Lung (tissue), 12 donors: Measurements from ENCODE around the gene HMG20A. TPM values are rescaled to one million over a fixed set of nuclear protein-coding genes. Genes with fewer than 3 reads are reported as not detected.

Experiments
- ATAC-seq: fragments of 200-7000 bp; cut with Tn5 transposase; one replicate; pipeline ENCODE4 v1.9.1; 2020; ENCODE audit warnings: moderate number of reproducible peaks; ENCODE audit not compliant: insufficient read depth, low FRiP score
- DNase-seq, 3 donors: peaks; one replicate each; pipeline ENCODE4 v3.0.0-alpha.2; 2013 to 2017
- H3K27ac ChIP-seq, 2 donors: one replicate each; pipeline ENCODE4 v1.5.1; 2013; ENCODE audit warnings: mild to moderate bottlenecking in 2 of 2, moderate library complexity in 2 of 2, control low read depth in 1 of 2, inconsistent platforms in 1 of 2, low read depth in 1 of 2, low read length in 1 of 2
- H3K27me3 ChIP-seq, 3 donors: one replicate each; pipeline ENCODE4 v1.5.1; 2013; ENCODE audit warnings: low read length in 2 of 3; ENCODE audit not compliant: control insufficient read depth in 3 of 3, insufficient read depth in 3 of 3
- H3K36me3 ChIP-seq, 4 donors: one replicate each; pipeline ENCODE4 v1.5.1; 2013; ENCODE audit warnings: low read length in 4 of 4, mild to moderate bottlenecking in 1 of 4, moderate library complexity in 1 of 4; ENCODE audit not compliant: control insufficient read depth in 4 of 4, insufficient read depth in 4 of 4
- H3K4me1 ChIP-seq, 5 donors: one replicate each; pipeline ENCODE4 v1.5.1; 2013; ENCODE audit warnings: low read length in 5 of 5, mild to moderate bottlenecking in 2 of 5, moderate library complexity in 1 of 5; ENCODE audit not compliant: control insufficient read depth in 5 of 5, insufficient read depth in 5 of 5
- H3K4me3 ChIP-seq: one replicate; pipeline ENCODE4 v1.5.1; 2013; ENCODE audit warnings: mild to moderate bottlenecking, control low read depth, moderate library complexity
- H3K9ac ChIP-seq, 2 donors: one replicate each; pipeline ENCODE4 v1.5.1; 2013; ENCODE audit warnings: low read length in 2 of 2, control low read depth in 1 of 2; ENCODE audit not compliant: insufficient read depth in 1 of 2
- H3K9me3 ChIP-seq, 4 donors: one replicate each; pipeline ENCODE4 v1.5.1; 2013; ENCODE audit warnings: low read length in 3 of 4, mild to moderate bottlenecking in 1 of 4, moderate library complexity in 1 of 4; ENCODE audit not compliant: control insufficient read depth in 4 of 4, insufficient read depth in 3 of 4
- CTCF ChIP-seq: IDR thresholded peaks from 2 replicates; pipeline ENCODE4 v1.5.1; 2012; ENCODE audit warnings: mild to moderate bottlenecking; ENCODE audit errors: control extremely low read depth, extremely low read depth
- WGBS, 2 donors: extraction: QIAGEN DNeasy Blood & Tissue Kit; methylation state at CpG; one replicate each; pipeline ENCODE4 v1.1.7; 2013; 5-methylcytosine and 5-hydroxymethylcytosine counted together
- polyA plus RNA-seq, 2 donors: library from polyadenylated mRNA; stranded (reverse); fragments of 200-250 nt; gene quantifications; one replicate each; pipeline ENCODE4 v1.2.1, GENCODE V29; 2013
- total RNA-seq, 2 donors: library from RNA; depleted of rRNA in 1 of 2; stranded (reverse); fragments of >200 nt in 1 of 2; gene quantifications; one replicate each; pipeline ENCODE4 v1.2.1, GENCODE V29; 2014 to 2021
- donor health status: control.
- donor health status: control.
- donor health status: Bipolar disorder and iron deficiency.
- donor health status: healthy.
- donor health status: DM: yes; HTN: yes; CAD: no.

Gene HMG20A
- total and polyA plus RNA-seq, 4 donors = 12.7 to 63.9 (median 23.4) TPM

GRCh38 chr15:77480859-77481633, 60.4 kb downstream of the HMG20A start:
- 77 to 80% methylated on average over 2 of the region's 2 CpGs for WGBS, 2 donors
- ATAC-seq = no peak

DNA sequence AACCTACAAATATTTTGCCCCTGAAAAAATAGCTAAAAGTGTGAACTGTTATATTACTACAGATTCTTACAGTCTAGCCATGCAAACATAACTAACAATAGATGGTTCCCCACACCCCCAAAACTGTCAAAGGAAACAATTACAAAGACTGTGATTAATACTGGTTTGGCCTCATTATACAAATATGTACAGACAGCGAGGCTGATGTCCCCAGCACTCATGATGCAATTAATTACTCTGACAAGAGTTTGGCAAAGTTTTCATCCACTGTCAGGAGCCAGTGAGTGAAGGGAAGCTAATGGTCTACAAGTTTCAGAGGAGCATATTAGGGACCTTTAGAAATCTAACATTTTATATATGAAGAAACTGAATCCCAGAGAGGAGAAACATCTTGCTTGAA, 61.0 kb downstream of the HMG20A start:
- DNase-seq (peak in 2 of 3 donors; percentile 58 to 84), ATAC-seq (no peak)
- no peak for TF ChIP-seq CTCF
- no peak overlapping the region for H3K4me3 ChIP-seq
- peaks cover 7 to 43% (median 19%) of the 10 kb centered on the region in 5 donors for H3K4me1 ChIP-seq
- peak overlapping the region in 1 of 2 donors; percentile 86 for H3K27ac ChIP-seq
- no peaks in the 10 kb centered on the region for H3K27me3 ChIP-seq
- WGBS, 2 donors = 36 to 69% methylated on average over 1 of the region's 1 CpG
- no peak overlapping the region for H3K9ac ChIP-seq
- H3K9me3 ChIP-seq = no peaks in the 10 kb centered on the region
- peaks cover 8 to 54% (median 24%) of the 10 kb centered on the region in 4 donors for H3K36me3 ChIP-seq

More at GRCh38 chr15:77480859-77481633, 60.4 kb downstream of the HMG20A start:
- Histone ChIP-seq H3K4me3 (no peak overlapping the region), H3K36me3 (peaks cover 8 to 54% (median 22%) of the 10 kb centered on the region in 4 donors), H3K27ac (peak overlapping the region in 1 of 2 donors; percentile 86), H3K9ac (no peak overlapping the region), H3K9me3 (no peaks in the 10 kb centered on the region), H3K27me3 (no peaks in the 10 kb centered on the region), H3K4me1 (peaks cover 7 to 43% (median 15%) of the 10 kb centered on the region in 5 donors)
- DNase-seq = no peak
- TF ChIP-seq CTCF = no peak

- 46 to 76% methylated on average over 2 of the region's 2 CpGs for WGBS, 2 donors
- ATAC-seq (no peak), DNase-seq (peak in 2 of 3 donors; percentile 54 to 58)
- H3K27ac ChIP-seq = peak overlapping the region in 1 of 2 donors; percentile 84
- H3K4me3 ChIP-seq = no peak overlapping the region
- H3K4me1 ChIP-seq = peaks cover 7 to 46% (median 27%) of the 10 kb centered on the region in 5 donors
- no peak for TF ChIP-seq CTCF
- H3K9me3 ChIP-seq = no peaks in the 10 kb centered on the region
- H3K36me3 ChIP-seq = peaks cover 8 to 50% (median 24%) of the 10 kb centered on the region in 4 donors
- H3K27me3 ChIP-seq = no peaks in the 10 kb centered on the region
- H3K9ac ChIP-seq = no peak overlapping the region
These were observed 61.9 kb downstream of the HMG20A start for GRCh38 chr15:77482570-77482969.
